ENCODE measurements around the gene TBX6.

- TF ChIP-seq POLR2A (IDR thresholded peaks at IDR 0.05), result no peak
- TF ChIP-seq, protein P1, sequence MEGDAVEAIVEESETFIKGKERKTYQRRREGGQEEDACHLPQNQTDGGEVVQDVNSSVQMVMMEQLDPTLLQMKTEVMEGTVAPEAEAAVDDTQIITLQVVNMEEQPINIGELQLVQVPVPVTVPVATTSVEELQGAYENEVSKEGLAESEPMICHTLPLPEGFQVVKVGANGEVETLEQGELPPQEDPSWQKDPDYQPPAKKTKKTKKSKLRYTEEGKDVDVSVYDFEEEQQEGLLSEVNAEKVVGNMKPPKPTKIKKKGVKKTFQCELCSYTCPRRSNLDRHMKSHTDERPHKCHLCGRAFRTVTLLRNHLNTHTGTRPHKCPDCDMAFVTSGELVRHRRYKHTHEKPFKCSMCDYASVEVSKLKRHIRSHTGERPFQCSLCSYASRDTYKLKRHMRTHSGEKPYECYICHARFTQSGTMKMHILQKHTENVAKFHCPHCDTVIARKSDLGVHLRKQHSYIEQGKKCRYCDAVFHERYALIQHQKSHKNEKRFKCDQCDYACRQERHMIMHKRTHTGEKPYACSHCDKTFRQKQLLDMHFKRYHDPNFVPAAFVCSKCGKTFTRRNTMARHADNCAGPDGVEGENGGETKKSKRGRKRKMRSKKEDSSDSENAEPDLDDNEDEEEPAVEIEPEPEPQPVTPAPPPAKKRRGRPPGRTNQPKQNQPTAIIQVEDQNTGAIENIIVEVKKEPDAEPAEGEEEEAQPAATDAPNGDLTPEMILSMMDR (IDR thresholded peaks at IDR 0.05 in 4 of 5, conservative IDR thresholded peaks at IDR 0.05 in 1 of 5), result no peak
These were observed 6.5 kb downstream of the TBX6 start for GRCh38 chr16:30085247-30085646.
